RWPE2 (cell line): ENCODE measurements around the gene PPP1R14D.

ENCODE experiments used
- ATAC-seq: fragments of 200-7000 bp; cut with Tn5 transposase; 3 replicates; pipeline ENCODE4 v1.9.1; 2021; ENCODE audit warnings: low read depth
- DNase-seq: peaks from one replicate; pipeline ENCODE4 v3.0.0-alpha.2; 2020; ENCODE audit warnings: low spot score
- H3K27ac ChIP-seq: fragments of 450-650 bp; 2 replicates; pipeline ENCODE4 v1.5.1; 2017; ENCODE audit warnings: mild to moderate bottlenecking; ENCODE audit not compliant: poor library complexity, severe bottlenecking
- H3K27me3 ChIP-seq: fragments of 250-450 bp; sonication (Bioruptor Pico); 2 replicates; pipeline ENCODE4 v1.5.1; 2021; ENCODE audit warnings: mild to moderate bottlenecking, moderate library complexity; ENCODE audit not compliant: insufficient read depth, poor library complexity, severe bottlenecking
- H3K36me3 ChIP-seq: fragments of 250-450 bp; sonication (Bioruptor Pico); 2 replicates; pipeline ENCODE4 v1.5.1; 2020; ENCODE audit warnings: low read depth, mild to moderate bottlenecking, moderate library complexity
- H3K4me1 ChIP-seq: fragments of 250-450 bp; sonication (Bioruptor Pico); 2 replicates; pipeline ENCODE4 v1.5.1; 2021; ENCODE audit warnings: mild to moderate bottlenecking, moderate library complexity; ENCODE audit not compliant: insufficient read depth, poor library complexity, severe bottlenecking
- H3K4me3 ChIP-seq: fragments of 250-450 bp; sonication (Bioruptor Pico); 2 replicates; pipeline ENCODE4 v1.5.1; 2021; ENCODE audit warnings: mild to moderate bottlenecking, moderate library complexity; ENCODE audit not compliant: severe bottlenecking
- H3K9me3 ChIP-seq: fragments of 250-450 bp; sonication (Bioruptor Pico); 2 replicates; pipeline ENCODE4 v1.5.1; 2021; ENCODE audit warnings: mild to moderate bottlenecking, moderate library complexity; ENCODE audit not compliant: severe bottlenecking
- CTCF ChIP-seq: fragments of 450-650 bp; IDR thresholded peaks from one replicate; pipeline ENCODE4 v1.5.1; 2017; ENCODE audit warnings: mild to moderate bottlenecking, moderate library complexity; ENCODE audit not compliant: poor library complexity, severe bottlenecking

PPP1R14D gene

GRCh38 chr15:40831861-40832260, 3.4 kb upstream of the PPP1R14D start:
- Histone ChIP-seq H3K9me3 (no peaks in the 10 kb centered on the region), H3K4me3 (no peak overlapping the region), H3K27ac (no peak overlapping the region), H3K4me1 (peaks cover 20% of the 10 kb centered on the region), H3K36me3 (no peaks in the 10 kb centered on the region), H3K27me3 (no peaks in the 10 kb centered on the region)
- TF ChIP-seq CTCF, result no peak
- ATAC-seq (no peak), DNase-seq (no peak)

GRCh38 chr15:40830884-40831283, 2.4 kb upstream of the PPP1R14D start:
- ATAC-seq (no peak), DNase-seq (no peak)
- Histone ChIP-seq H3K4me1 (peaks cover 20% of the 10 kb centered on the region), H3K4me3 (no peak overlapping the region), H3K9me3 (no peaks in the 10 kb centered on the region), H3K27ac (no peak overlapping the region), H3K27me3 (no peaks in the 10 kb centered on the region), H3K36me3 (no peaks in the 10 kb centered on the region)
- TF ChIP-seq CTCF, result no peak

GRCh38 chr15:40829115-40829514, 607 bp upstream of the PPP1R14D start:
- H3K36me3 ChIP-seq, result no peaks in the 10 kb centered on the region
- TF ChIP-seq CTCF, result no peak
- no peak overlapping the region for H3K27ac ChIP-seq
- no peak overlapping the region for H3K4me3 ChIP-seq
- H3K4me1 ChIP-seq, result peaks cover 13% of the 10 kb centered on the region
- H3K27me3 ChIP-seq, result no peaks in the 10 kb centered on the region
- no peak for DNase-seq
- no peak for ATAC-seq
- no peaks in the 10 kb centered on the region for H3K9me3 ChIP-seq

- TF ChIP-seq CTCF, result no peak
- Histone ChIP-seq H3K36me3 (no peaks in the 10 kb centered on the region), H3K27me3 (no peaks in the 10 kb centered on the region), H3K4me1 (peaks cover 24% of the 10 kb centered on the region), H3K9me3 (no peaks in the 10 kb centered on the region), H3K4me3 (no peak overlapping the region), H3K27ac (peak overlapping the region; percentile 14)
- no peak for DNase-seq
- no peak for ATAC-seq
These were observed 2.0 kb downstream of the PPP1R14D start for GRCh38 chr15:40826423-40827075.

GRCh38 chr15:40825661-40826422, 2.7 kb downstream of the PPP1R14D start:
- Histone ChIP-seq H3K27ac (peak overlapping the region; percentile 14), H3K27me3 (no peaks in the 10 kb centered on the region), H3K9me3 (no peaks in the 10 kb centered on the region), H3K4me1 (peaks cover 24% of the 10 kb centered on the region), H3K36me3 (no peaks in the 10 kb centered on the region), H3K4me3 (no peak overlapping the region)
- DNase-seq (no peak), ATAC-seq (peak; percentile 62)
- no peak for TF ChIP-seq CTCF
